HepG2 (cell line): ENCODE data around the gene SMCO4. TPM values are rescaled to one million over a fixed set of nuclear protein-coding genes. Genes with fewer than 3 reads are reported as not detected.

Experiments
- FOXA3 ChIP-seq: IDR thresholded peaks from 2 replicates; pipeline ENCODE4 v1.6.1; 2016; ENCODE audit warnings: missing genetic modification reagents, missing compliant biosample characterization
- HNF4A ChIP-seq: sonication (generic); formaldehyde crosslinking; IDR thresholded peaks from 2 replicates; pipeline ENCODE4 v1.4.0; 2020; ENCODE audit warnings: missing genetic modification reagents
- MEF2D ChIP-seq: sonication (generic); formaldehyde crosslinking; IDR thresholded peaks from 2 replicates; pipeline ENCODE4 v1.5.1; 2020; ENCODE audit warnings: mild to moderate bottlenecking, missing genetic modification reagents
- NRL ChIP-seq: sonication (generic); formaldehyde crosslinking; IDR thresholded peaks from 2 replicates; pipeline ENCODE4 v1.5.0; 2020; ENCODE audit warnings: missing genetic modification reagents, mild to moderate bottlenecking, moderate library complexity, borderline replicate concordance
- PPARG ChIP-seq: conservative IDR thresholded peaks from 2 replicates; pipeline ENCODE4 v1.6.1; 2016; ENCODE audit warnings: missing biosample characterization, missing genetic modification reagents
- RFXAP ChIP-seq: sonication (generic); formaldehyde crosslinking; IDR thresholded peaks from 2 replicates; pipeline ENCODE4 v1.4.0; 2020; ENCODE audit warnings: missing genetic modification reagents, borderline replicate concordance
- TGIF2 ChIP-seq: IDR thresholded peaks from 2 replicates; pipeline ENCODE4 v1.6.1; 2016; ENCODE audit warnings: control low read depth, missing compliant biosample characterization
- ZNF781 ChIP-seq: sonication (generic); formaldehyde crosslinking; IDR thresholded peaks from 2 replicates; pipeline ENCODE4 v1.5.1; 2020; ENCODE audit warnings: borderline replicate concordance, mild to moderate bottlenecking, missing genetic modification reagents; ENCODE audit errors: not compliant biosample characterization
- polyA plus RNA-seq, 8 experiments: library from polyadenylated mRNA; depleted of rRNA in 3 of 8; stranded (reverse) in 7 of 8; unstranded in 1 of 8; fragments of >200 nt; fragmentation: Illumina TruSeq in 4 of 8; extraction: Trizol in 4 of 8; gene quantifications; 2 replicates each; pipeline versions ENCODE4 v1.2.1 to v1.2.3, GENCODE V29; 2011 to 2016; ENCODE audit warnings: low read depth in 4 of 8, missing spikeins in 1 of 8, mixed read lengths in 1 of 8; ENCODE audit not compliant: insufficient read depth in 1 of 8
- total RNA-seq, 5 experiments: library from RNA; depleted of rRNA; stranded (reverse); fragments of >200 nt; fragmentation: Illumina TruSeq; extraction: Trizol; gene quantifications; 2 replicates each; pipeline ENCODE4 v1.2.3, GENCODE V29; 2016; ENCODE audit warnings: low read depth in 1 of 5
- TF ChIP-seq, protein P1 (sequence below): sonication (generic); formaldehyde crosslinking; conservative IDR thresholded peaks from 2 replicates; pipeline ENCODE4 v1.8.0; 2022; ENCODE audit warnings: mild to moderate bottlenecking, moderate library complexity, missing genetic modification reagents
- TF ChIP-seq, protein P2 (sequence below): IDR thresholded peaks from 2 replicates; pipeline ENCODE4 v1.6.1; 2016; ENCODE audit warnings: mild to moderate bottlenecking
- TF ChIP-seq, protein P3 (sequence below): sonication (generic); formaldehyde crosslinking; IDR thresholded peaks from 2 replicates; pipeline ENCODE4 v1.4.0; 2020; ENCODE audit warnings: missing genetic modification reagents, borderline replicate concordance
- TF ChIP-seq, protein P4 (sequence below): sonication (generic); formaldehyde crosslinking; IDR thresholded peaks from 2 replicates; pipeline ENCODE4 v1.4.0; 2020; ENCODE audit warnings: mild to moderate bottlenecking, missing genetic modification reagents

The SMCO4 gene
- total and polyA plus RNA-seq, 2 of the 13 experiments (the other 11 are each of a cell fraction or from before 2014, with no cell fraction given) = 10.6 to 28.5 TPM

DNA sequence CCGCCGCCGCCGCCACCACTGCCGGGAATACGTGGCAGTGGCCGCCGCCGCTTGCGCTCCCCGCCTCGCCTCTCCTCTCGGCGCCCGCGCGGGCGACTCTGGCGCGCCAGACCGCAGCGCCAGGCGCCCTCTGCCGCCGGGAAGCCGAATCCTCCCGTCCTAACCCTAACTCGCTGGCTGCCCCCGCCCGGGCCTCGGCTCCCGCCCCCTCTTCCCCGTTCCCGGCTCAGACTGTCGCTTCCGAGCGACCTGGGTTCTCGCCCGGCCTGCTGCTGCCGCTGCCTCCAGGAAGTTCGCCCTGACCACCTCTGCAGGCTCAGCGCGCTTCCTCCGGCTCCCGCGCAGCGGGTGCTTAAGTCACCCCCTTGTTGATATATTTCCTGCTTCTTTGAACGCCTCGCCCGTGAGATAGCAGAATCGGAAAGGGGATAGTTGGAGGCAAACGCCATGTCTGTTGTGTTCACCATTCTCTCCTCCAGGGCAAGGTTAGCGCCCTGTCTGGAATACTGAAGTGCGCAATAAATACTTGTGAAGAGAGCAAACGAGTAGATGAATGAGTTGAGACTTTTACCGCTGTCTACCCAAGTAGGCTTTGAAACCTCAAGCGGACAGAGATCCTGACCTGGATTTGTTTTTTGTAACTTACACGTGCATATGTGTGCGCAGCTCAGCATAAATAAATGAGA, at the start of gene SMCO4 (continued):
- TF ChIP-seq, protein P1, sequence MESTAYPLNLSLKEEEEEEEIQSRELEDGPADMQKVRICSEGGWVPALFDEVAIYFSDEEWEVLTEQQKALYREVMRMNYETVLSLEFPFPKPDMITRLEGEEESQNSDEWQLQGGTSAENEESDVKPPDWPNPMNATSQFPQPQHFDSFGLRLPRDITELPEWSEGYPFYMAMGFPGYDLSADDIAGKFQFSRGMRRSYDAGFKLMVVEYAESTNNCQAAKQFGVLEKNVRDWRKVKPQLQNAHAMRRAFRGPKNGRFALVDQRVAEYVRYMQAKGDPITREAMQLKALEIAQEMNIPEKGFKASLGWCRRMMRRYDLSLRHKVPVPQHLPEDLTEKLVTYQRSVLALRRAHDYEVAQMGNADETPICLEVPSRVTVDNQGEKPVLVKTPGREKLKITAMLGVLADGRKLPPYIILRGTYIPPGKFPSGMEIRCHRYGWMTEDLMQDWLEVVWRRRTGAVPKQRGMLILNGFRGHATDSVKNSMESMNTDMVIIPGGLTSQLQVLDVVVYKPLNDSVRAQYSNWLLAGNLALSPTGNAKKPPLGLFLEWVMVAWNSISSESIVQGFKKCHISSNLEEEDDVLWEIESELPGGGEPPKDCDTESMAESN (CRISPR knock-in tag) = 0 out of 2 replicates have a peak, but pooled peaks have one; percentile 28
- TF ChIP-seq, protein P2, sequence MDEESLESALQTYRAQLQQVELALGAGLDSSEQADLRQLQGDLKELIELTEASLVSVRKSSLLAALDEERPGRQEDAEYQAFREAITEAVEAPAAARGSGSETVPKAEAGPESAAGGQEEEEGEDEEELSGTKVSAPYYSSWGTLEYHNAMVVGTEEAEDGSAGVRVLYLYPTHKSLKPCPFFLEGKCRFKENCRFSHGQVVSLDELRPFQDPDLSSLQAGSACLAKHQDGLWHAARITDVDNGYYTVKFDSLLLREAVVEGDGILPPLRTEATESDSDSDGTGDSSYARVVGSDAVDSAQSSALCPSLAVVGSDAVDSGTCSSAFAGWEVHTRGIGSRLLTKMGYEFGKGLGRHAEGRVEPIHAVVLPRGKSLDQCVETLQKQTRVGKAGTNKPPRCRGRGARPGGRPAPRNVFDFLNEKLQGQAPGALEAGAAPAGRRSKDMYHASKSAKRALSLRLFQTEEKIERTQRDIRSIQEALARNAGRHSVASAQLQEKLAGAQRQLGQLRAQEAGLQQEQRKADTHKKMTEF (CRISPR knock-in tag) = peak; percentile 87
- TF ChIP-seq FOXA3 (CRISPR knock-in tag) (peak; percentile 21; the same call in 1 of the 2 replicates), ZNF781 (CRISPR knock-in tag) (peak; percentile 41), MEF2D (peak; percentile 38; the same call in 1 of the 2 replicates), TGIF2 (no peak), RFXAP (CRISPR knock-in tag) (peak; percentile 4; the same call in 1 of the 2 replicates), NRL (CRISPR knock-in tag) (peak; percentile 12; the same call in 1 of the 2 replicates), PPARG (CRISPR knock-in tag) (0 out of 2 replicates have a peak, but pooled peaks have one; percentile 47), HNF4A (CRISPR knock-in tag) (0 out of 2 replicates have a peak, but pooled peaks have one; percentile 13)
- TF ChIP-seq, protein P3, sequence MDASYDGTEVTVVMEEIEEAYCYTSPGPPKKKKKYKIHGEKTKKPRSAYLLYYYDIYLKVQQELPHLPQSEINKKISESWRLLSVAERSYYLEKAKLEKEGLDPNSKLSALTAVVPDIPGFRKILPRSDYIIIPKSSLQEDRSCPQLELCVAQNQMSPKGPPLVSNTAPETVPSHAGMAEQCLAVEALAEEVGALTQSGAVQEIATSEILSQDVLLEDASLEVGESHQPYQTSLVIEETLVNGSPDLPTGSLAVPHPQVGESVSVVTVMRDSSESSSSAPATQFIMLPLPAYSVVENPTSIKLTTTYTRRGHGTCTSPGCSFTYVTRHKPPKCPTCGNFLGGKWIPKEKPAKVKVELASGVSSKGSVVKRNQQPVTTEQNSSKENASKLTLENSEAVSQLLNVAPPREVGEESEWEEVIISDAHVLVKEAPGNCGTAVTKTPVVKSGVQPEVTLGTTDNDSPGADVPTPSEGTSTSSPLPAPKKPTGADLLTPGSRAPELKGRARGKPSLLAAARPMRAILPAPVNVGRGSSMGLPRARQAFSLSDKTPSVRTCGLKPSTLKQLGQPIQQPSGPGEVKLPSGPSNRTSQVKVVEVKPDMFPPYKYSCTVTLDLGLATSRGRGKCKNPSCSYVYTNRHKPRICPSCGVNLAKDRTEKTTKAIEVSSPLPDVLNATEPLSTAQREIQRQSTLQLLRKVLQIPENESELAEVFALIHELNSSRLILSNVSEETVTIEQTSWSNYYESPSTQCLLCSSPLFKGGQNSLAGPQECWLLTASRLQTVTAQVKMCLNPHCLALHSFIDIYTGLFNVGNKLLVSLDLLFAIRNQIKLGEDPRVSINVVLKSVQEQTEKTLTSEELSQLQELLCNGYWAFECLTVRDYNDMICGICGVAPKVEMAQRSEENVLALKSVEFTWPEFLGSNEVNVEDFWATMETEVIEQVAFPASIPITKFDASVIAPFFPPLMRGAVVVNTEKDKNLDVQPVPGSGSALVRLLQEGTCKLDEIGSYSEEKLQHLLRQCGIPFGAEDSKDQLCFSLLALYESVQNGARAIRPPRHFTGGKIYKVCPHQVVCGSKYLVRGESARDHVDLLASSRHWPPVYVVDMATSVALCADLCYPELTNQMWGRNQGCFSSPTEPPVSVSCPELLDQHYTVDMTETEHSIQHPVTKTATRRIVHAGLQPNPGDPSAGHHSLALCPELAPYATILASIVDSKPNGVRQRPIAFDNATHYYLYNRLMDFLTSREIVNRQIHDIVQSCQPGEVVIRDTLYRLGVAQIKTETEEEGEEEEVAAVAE (CRISPR knock-in tag) = no peak
- TF ChIP-seq, protein P4, sequence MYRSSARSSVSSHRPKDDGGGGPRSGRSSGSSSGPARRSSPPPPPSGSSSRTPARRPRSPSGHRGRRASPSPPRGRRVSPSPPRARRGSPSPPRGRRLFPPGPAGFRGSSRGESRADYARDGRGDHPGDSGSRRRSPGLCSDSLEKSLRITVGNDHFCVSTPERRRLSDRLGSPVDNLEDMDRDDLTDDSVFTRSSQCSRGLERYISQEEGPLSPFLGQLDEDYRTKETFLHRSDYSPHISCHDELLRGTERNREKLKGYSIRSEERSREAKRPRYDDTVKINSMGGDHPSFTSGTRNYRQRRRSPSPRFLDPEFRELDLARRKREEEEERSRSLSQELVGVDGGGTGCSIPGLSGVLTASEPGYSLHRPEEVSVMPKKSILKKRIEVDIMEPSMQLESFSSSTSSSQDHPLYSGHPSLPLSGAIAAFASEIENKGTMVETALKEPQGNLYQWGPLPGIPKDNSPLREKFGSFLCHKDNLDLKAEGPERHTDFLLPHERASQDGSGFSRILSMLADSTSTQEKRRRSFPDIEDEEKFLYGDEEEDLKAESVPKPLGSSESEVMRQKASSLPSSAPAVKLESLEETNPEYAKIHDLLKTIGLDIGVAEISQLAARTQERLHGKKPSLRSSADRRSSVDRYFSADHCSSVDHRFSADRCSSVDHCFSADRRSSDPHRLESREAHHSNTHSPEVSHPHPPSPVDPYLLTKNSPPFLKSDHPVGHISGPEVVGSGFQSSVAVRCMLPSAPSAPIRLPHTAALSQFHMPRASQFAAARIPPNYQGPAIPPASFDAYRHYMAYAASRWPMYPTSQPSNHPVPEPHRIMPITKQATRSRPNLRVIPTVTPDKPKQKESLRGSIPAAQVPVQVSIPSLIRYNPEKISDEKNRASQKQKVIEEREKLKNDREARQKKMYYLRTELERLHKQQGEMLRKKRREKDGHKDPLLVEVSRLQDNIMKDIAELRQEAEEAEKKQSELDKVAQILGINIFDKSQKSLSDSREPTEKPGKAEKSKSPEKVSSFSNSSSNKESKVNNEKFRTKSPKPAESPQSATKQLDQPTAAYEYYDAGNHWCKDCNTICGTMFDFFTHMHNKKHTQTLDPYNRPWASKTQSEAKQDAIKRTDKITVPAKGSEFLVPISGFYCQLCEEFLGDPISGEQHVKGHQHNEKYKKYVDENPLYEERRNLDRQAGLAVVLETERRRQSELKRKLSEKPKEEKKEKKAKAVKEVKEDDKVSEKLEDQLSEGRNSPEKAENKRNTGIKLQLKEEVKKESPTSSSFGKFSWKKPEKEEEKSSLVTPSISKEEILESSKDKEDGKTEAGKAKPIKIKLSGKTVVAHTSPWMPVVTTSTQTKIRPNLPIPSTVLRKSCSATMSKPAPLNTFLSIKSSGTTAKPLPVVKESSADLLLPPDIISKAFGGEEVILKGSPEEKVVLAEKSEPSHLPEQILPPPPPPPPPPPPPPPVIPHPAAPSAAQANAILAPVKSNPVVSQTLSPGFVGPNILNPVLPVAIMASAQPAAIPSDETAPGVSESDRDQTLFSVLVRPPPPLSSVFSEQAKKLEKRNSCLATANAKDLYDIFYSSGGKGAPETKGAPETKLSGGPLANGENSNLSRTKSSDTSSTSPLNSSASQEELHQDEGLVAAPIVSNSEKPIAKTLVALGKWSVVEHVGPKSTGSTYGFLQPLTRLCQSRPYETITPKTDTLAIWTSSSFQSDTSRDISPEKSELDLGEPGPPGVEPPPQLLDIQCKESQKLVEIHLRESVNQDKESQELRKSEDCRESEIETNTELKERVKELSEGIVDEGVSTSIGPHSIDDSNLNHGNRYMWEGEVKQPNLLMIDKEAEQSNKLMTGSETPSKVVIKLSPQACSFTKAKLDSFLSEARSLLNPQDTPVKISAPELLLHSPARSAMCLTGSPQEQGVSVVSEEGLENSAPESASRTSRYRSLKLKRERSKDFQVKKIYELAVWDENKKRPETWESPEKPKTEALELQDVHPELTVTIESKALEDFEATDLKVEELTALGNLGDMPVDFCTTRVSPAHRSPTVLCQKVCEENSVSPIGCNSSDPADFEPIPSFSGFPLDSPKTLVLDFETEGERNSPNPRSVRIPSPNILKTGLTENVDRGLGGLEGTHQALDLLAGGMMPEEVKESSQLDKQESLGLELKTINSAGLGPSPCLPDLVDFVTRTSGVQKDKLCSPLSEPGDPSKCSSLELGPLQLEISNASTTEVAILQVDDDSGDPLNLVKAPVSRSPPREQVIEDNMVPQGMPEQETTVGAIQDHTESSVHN (CRISPR knock-in tag) = 0 out of 2 replicates have a peak, but pooled peaks have one; percentile 44
